ENCODE results near the gene SS18L1. TPM values are rescaled to one million over a fixed set of nuclear protein-coding genes. Genes with fewer than 3 reads are reported as not detected.
"Not testable (repeated sequence)": the region's sequence is repeated elsewhere in the genome, so short reads cannot be mapped to it uniquely, and the experiment has no call there.

The SS18L1 gene
- total RNA-seq, 1 donor = 58.2 TPM

DNA sequence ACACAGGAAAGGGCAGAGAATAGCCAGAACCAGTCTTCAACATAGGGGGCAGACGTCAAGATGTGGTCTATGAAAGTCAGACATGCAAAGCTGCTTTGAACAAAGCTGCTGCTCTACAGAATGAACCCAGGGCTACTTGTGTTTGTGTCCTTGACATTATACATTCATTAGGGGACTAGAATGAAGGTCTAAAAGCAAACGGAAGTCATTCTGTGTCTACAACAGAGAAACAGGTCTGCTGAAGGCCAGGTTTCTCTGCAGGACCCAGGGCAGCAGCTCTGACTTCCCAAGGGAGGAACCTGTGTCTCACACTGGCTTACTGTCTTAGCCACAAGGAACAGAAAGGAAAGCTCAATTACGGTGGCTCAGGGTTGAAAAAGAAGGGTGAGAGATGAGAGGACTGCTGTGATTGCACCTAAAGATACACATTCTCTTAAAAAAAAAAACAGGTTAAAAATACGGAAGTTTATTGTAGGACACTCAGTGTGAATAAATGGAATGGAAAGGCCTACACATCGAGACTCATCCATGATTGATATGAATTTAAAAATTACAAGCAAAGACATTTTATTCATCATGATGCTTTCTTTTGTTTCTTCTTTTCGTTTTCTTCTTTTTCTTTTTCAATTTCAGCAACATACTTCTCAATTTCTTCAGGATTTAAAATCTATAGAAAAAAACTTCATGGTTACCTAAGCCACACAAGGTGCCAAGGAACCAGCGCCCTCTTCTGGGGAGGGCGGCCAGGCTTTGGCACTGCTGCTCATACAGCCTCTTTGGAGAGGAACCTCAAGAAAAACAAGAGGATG lies 7.1 kb upstream of the SS18L1 start:
- DNase-seq (ENCODE audit: low read depth in 2 of 3, low spot score in 2 of 3) = peak in 2 of 3 donors; percentile 77 to 88

DNA sequence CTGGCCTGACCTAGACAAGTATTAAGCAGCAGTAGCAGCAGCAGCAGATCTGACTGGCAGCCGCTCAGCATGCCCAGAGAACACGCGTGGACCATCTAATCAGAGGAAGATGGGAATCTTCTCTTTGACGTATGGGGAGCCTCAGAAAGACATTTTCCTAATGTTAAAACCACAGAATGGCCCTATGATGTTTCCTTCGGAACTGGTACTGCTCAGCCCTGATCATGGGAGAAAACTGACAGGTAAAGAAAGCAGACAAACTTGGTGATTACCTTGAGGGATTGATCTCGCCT lies 6.5 kb upstream of the SS18L1 start:
- DNase-seq (ENCODE audit: low read depth in 2 of 3, low spot score in 2 of 3) = no peak

DNA sequence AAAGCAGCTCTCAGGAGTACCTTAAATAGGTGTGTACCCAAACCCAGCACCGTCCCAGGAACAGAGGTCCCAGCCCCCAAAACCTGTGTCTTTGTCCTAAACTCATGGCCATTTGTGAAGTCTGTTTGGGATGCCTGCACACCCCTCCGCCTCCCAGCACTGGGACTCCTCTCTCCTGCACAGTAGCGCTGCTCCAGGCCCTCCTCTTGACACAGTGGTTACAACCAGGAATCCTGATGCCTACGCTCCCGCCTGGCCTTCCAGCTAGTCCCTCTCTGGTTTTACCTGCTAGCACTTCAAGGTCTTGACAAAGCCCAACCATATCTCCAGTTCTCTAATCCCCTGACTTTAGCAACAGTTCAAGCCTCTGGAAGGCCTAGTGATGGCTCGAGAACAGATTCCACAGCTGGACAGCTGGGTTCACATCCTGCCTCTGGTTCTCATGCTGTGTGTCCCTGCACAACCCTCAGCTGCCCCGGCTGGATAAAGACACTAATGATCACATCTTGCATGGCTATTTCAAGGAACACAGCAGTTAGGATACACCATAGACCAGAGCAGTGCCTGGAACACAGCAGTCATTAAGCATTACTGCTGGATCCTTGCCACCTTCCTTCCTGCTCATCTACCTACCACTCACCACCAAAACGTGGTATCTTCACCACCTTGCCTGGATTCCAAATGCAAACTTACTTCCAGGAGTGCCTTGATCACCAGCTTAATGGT lies 5.9 kb upstream of the SS18L1 start:
- no peak for DNase-seq (ENCODE audit: low read depth in 2 of 3, low spot score in 2 of 3)

DNA sequence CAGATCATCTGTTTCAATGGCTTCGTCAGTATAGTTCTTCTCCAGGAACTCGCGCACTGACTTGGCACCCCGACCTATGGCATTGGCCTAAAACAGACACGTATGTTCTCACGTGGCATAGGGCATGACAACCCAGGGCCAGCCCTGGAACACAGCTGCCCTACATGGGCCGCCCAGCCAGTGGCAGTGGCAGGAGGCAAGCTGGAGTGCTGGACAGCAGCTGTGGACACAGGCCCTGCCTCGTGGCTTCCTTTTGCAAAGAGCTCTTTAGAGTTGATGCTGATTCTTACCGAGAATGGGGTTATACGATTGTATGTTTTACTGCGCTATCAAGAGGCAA lies 5.4 kb upstream of the SS18L1 start:
- no peak for DNase-seq (ENCODE audit: low read depth in 2 of 3, low spot score in 2 of 3)

DNA sequence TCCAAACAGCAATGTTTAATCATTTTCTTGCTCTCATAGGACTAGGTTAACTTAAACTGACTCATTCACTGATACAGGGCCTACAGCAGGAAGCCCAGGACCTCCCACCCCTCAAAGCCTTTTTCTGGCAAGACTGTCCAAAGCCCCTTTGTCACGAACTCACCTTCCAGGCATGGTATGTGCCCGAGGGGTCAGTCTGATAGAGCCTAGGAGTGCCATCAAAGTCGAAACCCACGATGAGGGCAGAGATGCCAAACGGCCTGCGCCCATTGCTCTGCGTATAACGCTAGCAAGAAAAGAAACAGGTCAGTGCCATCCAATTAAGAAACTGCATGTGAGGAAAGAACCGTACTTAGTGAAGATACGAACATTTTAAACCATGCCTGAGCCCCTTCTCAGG lies 4.7 kb upstream of the SS18L1 start:
- no peak for DNase-seq (ENCODE audit: low read depth in 2 of 3, low spot score in 2 of 3)

DNA sequence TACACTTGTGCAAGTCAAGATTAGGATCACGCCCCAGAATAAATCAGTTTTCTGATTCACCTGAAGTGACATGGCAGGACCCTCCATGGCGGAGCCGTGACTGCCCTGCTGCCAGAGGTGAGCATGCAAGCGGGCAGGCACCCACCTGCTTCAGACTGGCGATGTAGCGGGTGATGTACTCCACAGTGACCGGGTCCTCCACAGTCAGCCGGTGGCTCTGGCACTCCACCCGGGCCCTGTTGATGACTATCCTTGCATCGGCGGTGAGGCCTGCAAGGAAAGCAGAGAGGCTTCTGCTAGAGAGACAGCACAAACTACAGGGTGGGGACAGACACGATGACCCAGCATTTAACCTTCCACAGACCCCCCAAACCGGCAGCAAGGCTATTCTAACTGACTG lies 3.9 kb upstream of the SS18L1 start:
- no peak for DNase-seq (ENCODE audit: low read depth in 2 of 3, low spot score in 2 of 3)

DNA sequence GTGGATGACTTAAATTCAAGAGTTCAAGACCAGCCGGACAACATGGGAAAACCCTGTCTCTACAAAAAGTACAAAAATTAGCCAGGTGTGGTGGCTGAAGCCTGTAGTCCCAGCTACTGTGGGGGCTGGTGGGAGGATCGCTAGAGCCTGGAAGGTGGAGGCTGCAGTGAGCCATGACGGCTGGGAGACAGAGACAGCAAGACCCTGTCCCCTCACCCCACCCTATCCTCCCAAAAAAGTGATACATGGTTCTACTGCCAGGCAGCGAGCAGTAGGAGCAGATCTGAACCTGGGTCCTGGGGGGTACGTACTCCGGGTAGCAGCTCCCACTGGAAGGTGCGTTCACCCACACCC lies 2.5 kb upstream of the SS18L1 start:
- DNase-seq (ENCODE audit: low read depth in 2 of 3, low spot score in 2 of 3) = no peak

DNA sequence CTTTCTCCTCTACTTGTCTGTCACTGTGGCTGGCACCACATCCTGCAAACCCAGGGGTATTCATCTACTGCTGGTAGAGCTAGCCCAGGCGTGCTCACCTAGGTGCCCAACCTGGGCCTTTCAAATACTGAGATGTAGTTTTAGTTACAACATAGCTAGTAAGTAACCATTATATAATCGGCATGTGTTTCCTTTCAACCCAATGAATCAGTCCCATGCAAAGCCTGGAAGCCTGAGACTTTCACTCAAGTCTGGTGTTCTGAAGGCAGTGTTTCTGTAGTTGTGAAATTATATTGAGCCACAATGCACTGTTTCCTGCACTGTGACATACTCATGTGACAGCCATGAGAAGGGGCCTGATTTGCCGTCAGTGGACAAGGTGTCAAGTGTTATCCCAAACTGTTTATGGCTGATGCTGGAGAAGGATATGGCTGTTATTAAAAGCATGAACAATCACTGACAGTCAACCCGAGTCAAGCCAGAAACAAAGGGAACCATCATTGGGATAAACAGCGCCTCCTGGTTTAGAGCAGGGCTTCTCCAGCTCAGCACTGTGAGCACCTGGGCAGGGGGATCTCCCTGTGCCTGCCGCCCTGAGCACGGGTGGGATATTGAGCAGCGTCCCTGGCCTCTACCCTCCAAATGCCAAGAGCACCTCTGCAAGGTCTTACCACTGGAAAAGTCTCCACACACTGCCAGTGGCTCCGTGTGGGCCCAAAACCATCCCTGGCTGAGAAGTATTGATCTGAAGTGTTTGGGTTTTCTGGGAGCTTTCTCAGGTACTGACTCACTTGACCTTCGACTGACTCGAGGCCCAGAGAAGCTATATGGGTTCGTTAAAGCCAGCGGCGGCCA lies 1.9 kb upstream of the SS18L1 start:
- no peak for DNase-seq (ENCODE audit: low read depth in 2 of 3, low spot score in 2 of 3)

DNA sequence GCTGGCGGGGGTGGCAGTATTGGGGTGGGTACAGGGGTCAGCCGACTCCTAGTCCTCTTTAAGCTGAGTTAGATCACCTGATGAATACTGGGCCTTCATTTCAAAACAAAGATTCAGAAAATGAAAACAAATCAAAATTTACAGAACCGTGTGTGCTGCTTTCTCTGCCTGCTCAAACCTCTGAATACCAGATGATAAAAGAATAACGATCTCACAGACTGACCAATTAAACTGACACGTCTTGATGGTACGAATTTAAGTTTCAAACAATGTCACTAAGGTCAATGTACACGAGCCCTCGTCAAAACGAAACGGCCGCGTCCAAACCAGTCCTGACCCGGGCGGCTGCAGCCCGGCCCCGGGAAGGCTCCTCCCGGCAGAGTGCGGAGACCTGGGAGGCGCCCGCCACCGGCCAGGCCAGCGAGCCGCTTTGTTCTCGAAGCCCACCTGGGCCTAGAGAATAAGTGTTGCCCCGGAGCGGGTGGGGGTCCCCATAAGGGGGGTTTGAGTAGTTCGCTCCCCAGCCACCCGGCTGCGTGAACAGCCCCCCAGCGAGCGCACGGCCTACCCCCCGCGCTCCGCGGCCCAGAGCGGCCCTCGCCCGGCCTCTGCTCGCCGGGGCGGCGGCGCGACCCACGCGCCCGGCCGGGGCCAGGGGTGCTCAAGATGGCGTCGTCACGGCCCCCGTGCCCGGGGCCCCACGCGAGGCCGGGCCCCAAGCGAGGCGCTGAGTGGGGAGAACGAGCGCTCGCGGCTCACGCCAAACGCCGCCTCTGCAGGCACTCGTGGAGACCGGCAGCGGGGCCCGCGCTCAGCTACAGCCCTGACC lies 1.1 kb upstream of the SS18L1 start:
- DNase-seq (ENCODE audit: low read depth in 2 of 3, low spot score in 2 of 3) = no peak

DNA sequence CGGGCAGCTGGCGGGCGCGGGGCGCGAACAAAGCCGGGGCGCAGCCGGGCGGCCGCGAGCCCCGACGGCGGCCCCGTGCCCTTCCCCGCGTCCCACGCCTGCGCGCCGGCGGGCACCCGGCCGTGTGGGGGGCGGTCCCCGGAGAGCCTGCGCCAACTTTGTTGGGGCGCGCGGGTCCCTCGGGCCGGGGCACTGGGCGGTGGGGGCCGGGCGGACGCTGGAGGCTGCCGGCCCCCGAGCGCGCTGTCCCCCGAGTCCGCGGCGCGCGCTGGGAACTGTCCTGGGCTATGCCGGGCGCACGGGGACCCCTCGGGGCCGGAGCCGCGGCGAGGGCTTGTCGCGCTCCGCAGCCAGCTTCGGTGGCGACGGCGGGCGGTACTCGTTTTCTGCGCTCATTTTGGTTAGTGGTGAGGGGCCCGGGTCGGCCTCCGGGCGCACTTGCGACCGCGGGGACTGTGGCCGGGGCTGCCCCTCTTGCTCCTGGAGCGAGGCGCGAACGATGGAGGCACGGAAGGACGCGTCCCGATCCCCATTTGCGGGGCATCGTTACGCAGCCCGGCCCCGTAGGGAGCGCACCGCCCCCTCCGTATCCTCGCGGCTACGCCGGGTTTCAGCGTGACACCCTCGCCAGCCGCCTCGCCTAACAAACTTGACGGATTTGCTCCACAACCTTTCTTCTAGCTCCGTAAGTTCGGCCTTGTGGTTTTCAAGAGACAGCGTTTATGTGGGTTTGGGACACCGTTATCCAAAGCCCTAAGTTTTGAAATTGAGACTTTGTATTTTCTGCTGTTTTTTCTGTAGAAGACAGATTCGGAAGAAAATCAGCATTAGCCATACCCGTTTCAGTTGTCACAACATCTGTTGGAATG lies 622 bp downstream of the SS18L1 start:
- DNase-seq (ENCODE audit: low read depth in 2 of 3, low spot score in 2 of 3) = peak in 2 of 3 donors; percentile 47 to 56

DNA sequence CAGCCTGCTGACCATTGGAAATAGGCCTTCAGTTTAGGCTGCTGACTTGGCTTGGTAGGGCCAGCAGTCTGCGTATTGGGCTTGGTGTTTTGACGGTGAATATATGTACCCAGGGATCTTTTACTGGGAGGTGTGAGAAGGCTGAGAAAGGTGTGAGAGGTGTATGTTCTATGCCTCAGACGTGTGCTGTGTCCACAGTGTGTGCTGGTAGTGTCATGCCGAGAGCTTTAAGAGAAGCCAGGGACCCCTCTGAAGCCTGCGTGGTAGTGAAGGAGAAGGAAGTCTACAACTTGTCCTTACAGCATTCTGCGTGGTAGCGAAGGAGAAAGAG lies 2.1 kb downstream of the SS18L1 start:
- DNase-seq (ENCODE audit: low read depth in 2 of 3, low spot score in 2 of 3) = no peak

DNA sequence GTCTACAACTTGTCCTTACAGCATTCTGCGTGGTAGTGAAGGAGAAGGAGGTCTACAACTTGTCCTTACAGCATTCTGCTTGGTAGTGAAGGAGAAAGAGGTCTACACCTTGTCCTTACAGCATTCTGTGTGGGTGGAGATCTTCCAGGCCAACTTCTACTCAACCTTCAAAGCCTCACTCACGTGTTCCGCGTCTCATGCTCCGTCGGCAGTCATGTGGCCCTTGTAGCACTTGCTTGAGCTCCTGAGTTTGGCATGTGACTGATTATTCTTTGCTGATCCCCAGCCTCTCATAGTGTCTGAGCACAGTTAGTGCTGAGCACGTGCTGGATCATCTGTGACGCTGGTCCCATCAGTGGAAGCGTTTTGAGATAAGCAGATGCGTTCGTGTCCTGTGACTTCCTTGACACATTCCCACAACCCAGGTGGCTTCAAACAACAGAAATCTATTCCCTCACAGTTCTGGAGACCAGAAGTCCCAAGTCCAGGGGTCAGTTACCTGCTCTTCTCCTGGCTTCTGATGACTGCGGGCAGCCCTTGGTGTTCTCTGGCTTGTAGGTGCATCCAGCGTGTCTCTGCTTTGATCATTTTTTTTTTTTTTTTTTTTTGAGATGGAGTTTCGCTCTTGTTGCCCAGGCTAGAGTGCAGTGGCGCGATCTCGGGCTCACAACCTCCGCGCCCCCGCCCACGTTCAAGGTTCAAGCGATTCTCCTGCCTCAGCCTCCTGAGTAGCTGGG lies 2.6 kb downstream of the SS18L1 start:
- DNase-seq (ENCODE audit: low read depth in 2 of 3, low spot score in 2 of 3) = no peak

DNA sequence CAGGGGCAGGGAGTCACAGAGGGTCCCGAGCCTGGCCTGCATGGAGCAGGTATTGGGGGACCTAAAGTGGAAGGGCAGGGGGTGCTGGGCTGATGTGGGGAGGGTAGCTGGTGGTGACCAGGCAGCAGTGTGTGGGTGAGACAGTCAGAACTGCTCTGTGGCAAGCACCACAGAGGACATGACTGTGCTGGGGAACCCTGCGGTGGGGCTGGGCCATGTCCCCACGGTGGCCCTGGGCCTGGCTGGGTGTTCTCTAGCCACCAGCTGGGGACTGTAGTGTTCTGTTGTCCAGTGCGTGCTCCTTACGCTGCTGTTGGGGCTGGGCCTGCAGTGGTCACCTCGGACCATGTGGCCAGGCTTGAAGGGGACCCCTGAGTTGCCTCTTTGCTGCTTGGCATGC lies 3.6 kb downstream of the SS18L1 start:
- DNase-seq (ENCODE audit: low read depth in 2 of 3, low spot score in 2 of 3) = no peak

DNA sequence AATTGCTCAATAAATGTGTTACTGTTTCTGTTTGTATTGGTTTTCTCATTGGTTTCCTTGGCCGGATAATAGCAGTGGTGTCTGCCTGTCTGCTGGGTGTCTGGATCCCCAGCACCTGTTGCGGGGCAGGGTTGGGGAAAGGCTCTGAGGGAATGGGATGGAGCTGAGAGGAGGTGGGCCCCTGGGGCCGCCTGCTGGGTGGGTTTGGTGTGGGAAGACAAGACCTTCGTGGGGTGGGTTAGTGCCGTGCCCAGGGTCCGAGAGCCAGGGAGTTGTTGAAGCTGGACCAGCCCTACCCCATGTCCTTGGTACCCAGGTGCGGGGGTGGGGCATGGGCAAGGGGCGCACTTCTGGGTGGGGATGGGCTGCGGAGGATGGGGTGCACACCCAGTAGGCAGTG lies 4.0 kb downstream of the SS18L1 start:
- no peak for DNase-seq (ENCODE audit: low read depth in 2 of 3, low spot score in 2 of 3)

DNA sequence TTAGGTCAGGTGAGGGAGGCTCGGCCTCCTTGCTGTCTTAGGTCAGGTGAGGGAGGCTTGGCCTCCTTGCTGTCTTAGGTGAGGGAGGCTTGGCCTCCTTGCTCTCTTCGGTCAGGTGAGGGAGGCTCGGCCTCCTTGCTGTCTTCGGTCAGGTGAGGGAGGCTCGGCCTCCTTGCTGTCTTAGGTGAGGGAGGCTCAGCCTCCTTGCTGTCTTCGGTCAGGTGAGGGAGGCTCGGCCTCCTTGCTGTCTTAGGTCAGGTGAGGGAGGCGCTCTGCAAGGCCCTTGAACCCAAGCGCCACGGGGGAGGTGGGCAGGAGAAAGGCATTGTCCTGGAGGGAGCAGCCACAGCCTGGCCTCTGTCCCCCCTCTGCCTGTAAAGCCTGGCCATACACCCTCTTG lies 4.8 kb downstream of the SS18L1 start:
- DNase-seq (ENCODE audit: low read depth in 2 of 3, low spot score in 2 of 3) = not testable (repeated sequence)

DNA sequence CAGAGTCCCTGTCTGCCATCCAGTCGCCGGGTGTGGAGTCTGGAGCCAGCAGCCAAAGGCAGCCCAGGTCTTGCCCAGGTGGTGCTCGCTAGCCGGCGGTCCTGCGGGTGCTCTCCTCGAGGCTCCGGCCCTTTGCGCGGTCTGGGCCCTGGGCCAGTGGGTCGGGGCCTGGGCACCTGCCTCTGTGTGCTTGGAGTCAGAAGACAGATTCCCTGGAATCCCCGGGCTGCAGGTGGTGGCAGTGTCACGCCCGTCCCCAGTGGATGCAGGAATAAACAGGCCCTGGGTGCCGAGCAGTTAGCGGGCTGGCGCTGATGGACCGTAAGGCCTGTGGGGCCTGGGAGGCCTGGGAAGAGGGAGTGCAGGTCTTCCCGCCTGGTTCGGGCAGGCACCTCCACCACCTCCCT lies 5.3 kb downstream of the SS18L1 start:
- DNase-seq (ENCODE audit: low read depth in 2 of 3, low spot score in 2 of 3) = no peak

DNA sequence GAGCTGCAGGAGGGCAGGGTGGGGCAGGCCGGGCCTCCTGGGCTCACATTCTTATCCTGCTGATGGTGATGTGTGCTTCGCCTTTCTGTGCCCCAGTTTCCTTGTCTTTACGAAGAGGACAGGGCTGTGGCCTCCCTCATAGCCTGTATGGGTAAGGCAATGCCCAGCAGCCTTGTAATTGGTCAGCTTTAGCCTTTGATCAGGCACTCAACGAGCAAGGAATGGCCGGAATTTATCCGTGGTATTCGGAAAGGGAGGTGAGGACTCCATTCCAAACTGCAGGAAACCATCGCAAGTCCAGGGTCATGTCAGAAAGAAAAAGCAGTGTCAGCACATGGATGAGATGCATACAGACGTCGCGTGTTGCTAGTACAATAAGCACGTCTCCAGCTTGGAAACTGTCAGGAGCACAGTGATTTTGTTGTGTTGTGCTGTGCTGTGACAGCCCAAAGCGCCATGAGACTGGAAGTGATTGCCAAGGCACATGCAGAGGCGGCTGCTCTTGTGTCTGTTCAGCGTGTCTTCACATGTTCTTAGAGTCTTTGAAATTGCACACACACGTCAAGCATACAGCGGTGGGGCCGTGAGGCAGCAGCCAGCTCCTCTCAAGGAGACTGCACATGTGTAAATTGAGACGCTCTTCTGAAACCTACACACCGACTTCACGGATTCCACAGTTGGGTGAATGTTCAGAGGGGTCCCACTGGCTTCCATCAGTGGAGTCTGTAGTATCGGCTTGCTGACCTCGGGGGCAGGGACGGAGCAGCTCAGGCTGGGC lies 6.2 kb downstream of the SS18L1 start:
- no peak for DNase-seq (ENCODE audit: low read depth in 2 of 3, low spot score in 2 of 3)

DNA sequence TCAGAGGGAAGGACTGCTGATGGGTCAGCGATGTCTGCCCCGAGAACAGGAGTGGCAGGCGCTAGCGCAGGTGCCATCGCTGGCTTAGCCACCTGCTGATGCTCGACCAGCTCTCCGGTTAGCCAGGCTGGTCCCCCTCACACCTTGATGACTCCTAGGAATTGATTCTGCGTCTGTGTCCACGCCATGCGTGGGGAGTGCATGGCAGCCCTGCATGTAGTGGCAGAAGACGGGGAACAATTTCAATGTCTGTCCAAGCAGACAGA lies 6.7 kb downstream of the SS18L1 start:
- DNase-seq (ENCODE audit: low read depth in 2 of 3, low spot score in 2 of 3) = no peak

DNA sequence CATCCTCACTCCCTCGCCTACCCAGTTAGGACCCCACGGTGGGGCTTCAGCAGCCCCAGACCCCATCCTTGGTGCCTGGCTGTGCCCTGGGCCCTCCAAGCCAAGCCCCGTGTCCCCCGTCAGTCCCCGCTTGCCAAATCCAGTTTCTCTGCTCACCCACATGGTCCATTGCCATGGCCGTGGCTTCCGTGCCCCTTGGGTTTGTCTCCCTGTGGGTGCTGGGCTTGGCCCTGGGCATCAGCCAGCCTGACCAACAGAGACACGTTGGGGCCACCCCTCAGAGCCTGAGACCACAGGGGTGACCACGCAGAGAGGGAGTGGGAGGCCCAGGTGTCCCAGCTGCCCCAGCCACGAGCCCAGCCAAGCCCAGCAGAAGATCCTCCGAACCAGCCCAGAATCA lies 7.7 kb downstream of the SS18L1 start:
- no peak for DNase-seq (ENCODE audit: low read depth in 2 of 3, low spot score in 2 of 3)
